GM18498 (cell line): Measurements from ENCODE around the gene HOXA1.

Source experiments
- ATAC-seq: cut with Tn5 transposase; IDR thresholded peaks from one replicate; pipeline ENCODE4 v1.9.1; 2021; ENCODE audit warnings: mild to moderate bottlenecking, moderate library complexity; ENCODE audit not compliant: unreplicated experiment

Gene HOXA1

GRCh38 chr7:27106901-27107240, 11.1 kb upstream of the HOXA1 start:
- ATAC-seq, result no peak

- no peak for ATAC-seq
These were observed 10.5 kb upstream of the HOXA1 start for GRCh38 chr7:27106181-27106900.

GRCh38 chr7:27105301-27106031, 9.7 kb upstream of the HOXA1 start:
- no peak for ATAC-seq

- ATAC-seq, result no peak
These were observed 8.7 kb upstream of the HOXA1 start for GRCh38 chr7:27104341-27105058.

- no peak for ATAC-seq
These were observed 7.9 kb upstream of the HOXA1 start for GRCh38 chr7:27103489-27104226.

- ATAC-seq, result no peak
These were observed 7.0 kb upstream of the HOXA1 start, which contains the start of gene HOXA2 for GRCh38 chr7:27102581-27103442. Gene HOXA2 (minus strand): TSS chr7:27102683. CDS start chr7:27102500, 183 bp downstream.

- ATAC-seq, result no peak
These were observed 6.3 kb upstream of the HOXA1 start for GRCh38 chr7:27101957-27102580.

GRCh38 chr7:27101171-27101956, 5.6 kb upstream of the HOXA1 start:
- ATAC-seq, result no peak

GRCh38 chr7:27100694-27101170, 4.9 kb upstream of the HOXA1 start:
- ATAC-seq, result no peak

- no peak for ATAC-seq
These were observed 3.9 kb upstream of the HOXA1 start for GRCh38 chr7:27099453-27100370.

GRCh38 chr7:27098578-27099451, 3.0 kb upstream of the HOXA1 start:
- no peak for ATAC-seq

- ATAC-seq, result no peak
These were observed 2.1 kb upstream of the HOXA1 start for GRCh38 chr7:27097686-27098577.

- ATAC-seq, result no peak
These were observed 1.1 kb upstream of the HOXA1 start for GRCh38 chr7:27096768-27097514.

- peak; percentile 8 for ATAC-seq
These were observed 527 bp downstream of the HOXA1 start for GRCh38 chr7:27095050-27095896.
